Neural progenitor cell (in vitro differentiated cells): ENCODE data around the gene PCARE. TPM values are rescaled to one million over a fixed set of nuclear protein-coding genes. Genes with fewer than 3 reads are reported as not detected.

Source experiments
- DNase-seq: peaks from one replicate; pipeline ENCODE4 v3.0.0-alpha.2; 2016; ENCODE audit warnings: low spot score
- H2AFZ ChIP-seq: fragments of 200-600 bp; sonication (generic); replicated peaks from 2 replicates; pipeline ENCODE4 v1.6.1; 2016; ENCODE audit warnings: antibody characterized with exemption
- H3F3A ChIP-seq: fragments of 200-600 bp; sonication (generic); 2 replicates; pipeline ENCODE4 v1.6.1; 2016; ENCODE audit warnings: antibody characterized with exemption, low read depth
- H3K27ac ChIP-seq: fragments of 200-600 bp; sonication (generic); 2 replicates; pipeline ENCODE4 v1.5.1; 2016; ENCODE audit warnings: mild to moderate bottlenecking
- H3K27me3 ChIP-seq: fragments of 200-600 bp; sonication (generic); 2 replicates; pipeline ENCODE4 v1.6.1; 2016; ENCODE audit warnings: mild to moderate bottlenecking, moderate library complexity
- H3K36me3 ChIP-seq: fragments of 200-600 bp; sonication (generic); 2 replicates; pipeline ENCODE4 v1.5.1; 2016
- H3K4me1 ChIP-seq: fragments of 200-600 bp; sonication (generic); 2 replicates; pipeline ENCODE4 v1.6.1; 2016; ENCODE audit warnings: mixed run types
- H3K4me2 ChIP-seq: fragments of 200-600 bp; sonication (generic); 2 replicates; pipeline ENCODE4 v1.6.1; 2016
- H3K4me3 ChIP-seq: fragments of 200-600 bp; sonication (generic); 2 replicates; pipeline ENCODE4 v1.5.1; 2016
- H3K79me2 ChIP-seq: fragments of 200-600 bp; sonication (generic); 2 replicates; pipeline ENCODE4 v1.6.1; 2016; ENCODE audit warnings: low read depth
- H3K9ac ChIP-seq: fragments of 200-600 bp; sonication (generic); 2 replicates; pipeline ENCODE4 v1.6.1; 2016
- H3K9me3 ChIP-seq: fragments of 200-600 bp; sonication (generic); 2 replicates; pipeline ENCODE4 v1.5.1; 2016; ENCODE audit warnings: low read depth
- H4K20me1 ChIP-seq: fragments of 200-600 bp; sonication (generic); 2 replicates; pipeline ENCODE4 v1.6.1; 2016; ENCODE audit warnings: low read depth
- H3K27ac Mint-ChIP-seq: 3 replicates; pipeline ENCODE4 v1.8.0; 2021; ENCODE audit warnings: mixed read lengths
- H3K27me3 Mint-ChIP-seq: 2 replicates; pipeline ENCODE4 v1.8.0; 2022; ENCODE audit warnings: low read depth, mild to moderate bottlenecking, inconsistent platforms, moderate library complexity, mixed read lengths; ENCODE audit not compliant: insufficient read depth
- H3K36me3 Mint-ChIP-seq: 3 replicates; pipeline ENCODE4 v1.8.0; 2021; ENCODE audit warnings: mixed read lengths
- H3K4me1 Mint-ChIP-seq: 3 replicates; pipeline ENCODE4 v1.8.0; 2021; ENCODE audit warnings: mixed read lengths
- H3K4me3 Mint-ChIP-seq: 3 replicates; pipeline ENCODE4 v1.8.0; 2021; ENCODE audit warnings: mild to moderate bottlenecking, moderate library complexity, mixed read lengths
- H3K9me3 Mint-ChIP-seq: 3 replicates; pipeline ENCODE4 v1.8.0; 2020; ENCODE audit warnings: mixed read lengths
- CTCF ChIP-seq: fragments of 200-600 bp; sonication (generic); IDR thresholded peaks from 2 replicates; pipeline ENCODE4 v1.5.1; 2017; ENCODE audit warnings: antibody characterized with exemption, mild to moderate bottlenecking
- EZH2 ChIP-seq: fragments of 200-600 bp; sonication (generic); IDR thresholded peaks from 2 replicates; pipeline ENCODE4 v1.6.1; 2017; ENCODE audit warnings: antibody characterized with exemption, mild to moderate bottlenecking, moderate library complexity
- EZH2phosphoT487 ChIP-seq: fragments of 200-600 bp; sonication (generic); IDR thresholded peaks from 2 replicates; pipeline ENCODE4 v1.6.1; 2017; ENCODE audit warnings: antibody characterized with exemption
- total RNA-seq: library from RNA; depleted of rRNA; stranded (reverse); fragments of >200 nt; gene quantifications from 2 replicates; pipeline ENCODE4 v1.2.3, GENCODE V29; 2015; ENCODE audit warnings: low replicate concordance

PCARE gene
- total RNA-seq, 1 donor from 2014 or later: not detected

- peak overlapping the region; percentile 57 for H3K27ac Mint-ChIP-seq
- no peak overlapping the region for H3K9ac ChIP-seq
- H3K9me3 ChIP-seq: no peaks in the 10 kb centered on the region
- H2AFZ ChIP-seq: no peak overlapping the region
- H3K27me3 ChIP-seq: no peaks in the 10 kb centered on the region
- peaks cover 5% of the 10 kb centered on the region for H3K27me3 Mint-ChIP-seq
- H3K27ac ChIP-seq: no peak overlapping the region
- no peaks in the 10 kb centered on the region for H3K79me2 ChIP-seq
- H3K4me1 Mint-ChIP-seq: peaks cover 13% of the 10 kb centered on the region
- H3K9me3 Mint-ChIP-seq: no peaks in the 10 kb centered on the region
- H3K4me3 Mint-ChIP-seq: no peak overlapping the region
- no peaks in the 10 kb centered on the region for H3K36me3 Mint-ChIP-seq
- TF ChIP-seq EZH2: no peak
- TF ChIP-seq CTCF: no peak
- no peak for TF ChIP-seq EZH2phosphoT487
- H3K36me3 ChIP-seq: no peaks in the 10 kb centered on the region
- H4K20me1 ChIP-seq: no peaks in the 10 kb centered on the region
- H3K4me3 ChIP-seq: no peak overlapping the region
- no peak for DNase-seq
- no peak overlapping the region for H3K4me2 ChIP-seq
- no peaks in the 10 kb centered on the region for H3K4me1 ChIP-seq
- H3F3A ChIP-seq: no peaks in the 10 kb centered on the region
Observed at GRCh38 chr2:29047083-29047845, 27.1 kb downstream of the PCARE start.

GRCh38 chr2:29046321-29046720 lies 28.0 kb downstream of the PCARE start:
- no peaks in the 10 kb centered on the region for H4K20me1 ChIP-seq
- Mint-ChIP-seq H3K27me3 (peaks cover 6% of the 10 kb centered on the region), H3K36me3 (no peaks in the 10 kb centered on the region), H3K27ac (no peak overlapping the region), H3K4me1 (peaks cover 14% of the 10 kb centered on the region), H3K9me3 (no peaks in the 10 kb centered on the region), H3K4me3 (no peak overlapping the region)
- no peak overlapping the region for H3K27ac ChIP-seq
- no peaks in the 10 kb centered on the region for H3K27me3 ChIP-seq
- no peak for TF ChIP-seq EZH2phosphoT487
- no peak for TF ChIP-seq EZH2
- TF ChIP-seq CTCF: no peak
- no peaks in the 10 kb centered on the region for H3K79me2 ChIP-seq
- H3K4me3 ChIP-seq: no peak overlapping the region
- no peak overlapping the region for H3K4me2 ChIP-seq
- H3K9me3 ChIP-seq: no peaks in the 10 kb centered on the region
- DNase-seq: no peak
- H3F3A ChIP-seq: no peaks in the 10 kb centered on the region
- H2AFZ ChIP-seq: no peak overlapping the region
- H3K36me3 ChIP-seq: no peaks in the 10 kb centered on the region
- H3K4me1 ChIP-seq: no peaks in the 10 kb centered on the region
- H3K9ac ChIP-seq: no peak overlapping the region

- H3K9ac ChIP-seq: no peak overlapping the region
- H3K27ac Mint-ChIP-seq: no peak overlapping the region
- no peak for TF ChIP-seq EZH2phosphoT487
- no peak for TF ChIP-seq EZH2
- TF ChIP-seq CTCF: no peak
- H3K27ac ChIP-seq: no peak overlapping the region
- H3K79me2 ChIP-seq: no peaks in the 10 kb centered on the region
- no peak overlapping the region for H2AFZ ChIP-seq
- no peak overlapping the region for H3K4me3 ChIP-seq
- H3K4me3 Mint-ChIP-seq: no peak overlapping the region
- H3K4me2 ChIP-seq: no peak overlapping the region
- peaks cover 6% of the 10 kb centered on the region for H3K27me3 Mint-ChIP-seq
- no peak for DNase-seq
- H3K36me3 Mint-ChIP-seq: no peaks in the 10 kb centered on the region
- H4K20me1 ChIP-seq: no peaks in the 10 kb centered on the region
- H3K27me3 ChIP-seq: no peaks in the 10 kb centered on the region
- H3K4me1 Mint-ChIP-seq: peaks cover 14% of the 10 kb centered on the region
- H3K36me3 ChIP-seq: no peaks in the 10 kb centered on the region
- H3F3A ChIP-seq: no peaks in the 10 kb centered on the region
- no peaks in the 10 kb centered on the region for H3K9me3 Mint-ChIP-seq
- no peaks in the 10 kb centered on the region for H3K9me3 ChIP-seq
- no peaks in the 10 kb centered on the region for H3K4me1 ChIP-seq
Observed at GRCh38 chr2:29044459-29044858, 29.9 kb downstream of the PCARE start.
